ENCODE results near the gene DPF1.

- no peak for TF ChIP-seq ZNF416 (tag by site-specific recombination; IDR thresholded peaks at IDR 0.05)
- no peak for TF ChIP-seq ZNF114 (tag by site-specific recombination; IDR thresholded peaks at IDR 0.05)
These were observed 24.7 kb downstream of the DPF1 start for GRCh38 chr19:38199340-38199739.

Data from HEK293 (cell line).